Uterus (tissue), 2 donors: ENCODE measurements around the gene NOP9.

Source experiments
- CTCF ChIP-seq, 4 experiments: fragments of 200-600 bp in 2 of 4; fragments of 450-650 bp in 2 of 4; sonication (generic) in 2 of 4; IDR thresholded peaks; one replicate each; pipeline ENCODE4 v1.5.1; 2016 to 2019; ENCODE audit warnings: antibody characterized with exemption in 4 of 4, mild to moderate bottlenecking in 2 of 4, moderate library complexity in 1 of 4
- POLR2A ChIP-seq, 2 donors: fragments of 450-650 bp; IDR thresholded peaks; one replicate each; pipeline ENCODE4 v1.6.1; 2016; ENCODE audit warnings: antibody characterized with exemption in 2 of 2, mild to moderate bottlenecking in 1 of 2, moderate library complexity in 1 of 2

- no peak for TF ChIP-seq POLR2A (IDR thresholded peaks at IDR 0.05)
- TF ChIP-seq CTCF (IDR thresholded peaks at IDR 0.05), result no peak
Measured at GRCh38 chr14:24312736-24313507, 13.3 kb downstream of the NOP9 start.
